ENCODE data around the gene CEP41.

- TF ChIP-seq CTCF (IDR thresholded peaks at IDR 0.05) (no peak), POLR2A (IDR thresholded peaks at IDR 0.05) (no peak)
Measured at GRCh38 chr7:130458257-130458656, 17.4 kb upstream of the CEP41 start.

Measured in Peyer's patch (tissue), 4 donors.